Vagina (tissue), 2 donors: ENCODE data around the gene APBA1.

ENCODE experiments used
- CTCF ChIP-seq, 3 experiments: fragments of 450-650 bp in 2 of 3; fragments of 200-600 bp in 1 of 3; sonication (generic) in 1 of 3; IDR thresholded peaks; one replicate each; pipeline ENCODE4 v1.5.1; 2017 to 2019; ENCODE audit warnings: antibody characterized with exemption in 3 of 3, mild to moderate bottlenecking in 2 of 3, moderate library complexity in 2 of 3
- POLR2A ChIP-seq, 2 donors: fragments of 450-650 bp; IDR thresholded peaks; one replicate each; pipeline ENCODE4 v1.6.1; 2017; ENCODE audit warnings: antibody characterized with exemption in 2 of 2, mild to moderate bottlenecking in 2 of 2, moderate library complexity in 2 of 2
- POLR2AphosphoS5 ChIP-seq, 2 donors: sonication (generic); formaldehyde crosslinking; IDR thresholded peaks; one replicate each; pipeline ENCODE4 v1.9.0; 2017; ENCODE audit warnings: antibody characterized with exemption in 2 of 2, mild to moderate bottlenecking in 2 of 2, low read depth in 1 of 2; ENCODE audit not compliant: insufficient read depth in 1 of 2

- TF ChIP-seq POLR2AphosphoS5 (IDR thresholded peaks at IDR 0.05; ENCODE audit: insufficient read depth in 1 of 2, low read depth in 1 of 2) (no peak), POLR2A (IDR thresholded peaks at IDR 0.05) (no peak), CTCF (IDR thresholded peaks at IDR 0.05) (no peak)
These were observed 158.9 kb downstream of the APBA1 start for GRCh38 chr9:69513141-69513820.
